CD14-positive monocyte (primary cell): ENCODE measurements around the gene SLIT3. TPM values are rescaled to one million over a fixed set of nuclear protein-coding genes. Genes with fewer than 3 reads are reported as not detected.
A peak's percentile ranks its signal among the peaks of the same experiment; 100 is the strongest.

Experiments
- DNase-seq, 3 donors: peaks; one replicate each; pipeline ENCODE4 v3.0.0-alpha.2; 2011 to 2022
- H2AFZ ChIP-seq: 2 replicates; pipeline ENCODE4 v1.6.0; 2012; ENCODE audit warnings: mild to moderate bottlenecking, low read depth, low read length, inconsistent platforms; ENCODE audit not compliant: insufficient read depth, poor library complexity, severe bottlenecking
- H3K27ac ChIP-seq, 2 donors: 1 replicate in 1 of 2; 2 replicates in 1 of 2; pipeline ENCODE4 v1.5.1; 2012 to 2013; ENCODE audit warnings: low read length in 2 of 2, control low read depth in 1 of 2, inconsistent platforms in 1 of 2, low read depth in 1 of 2, mild to moderate bottlenecking in 1 of 2
- H3K27me3 ChIP-seq, 2 donors: one replicate each; pipeline versions ENCODE4 v1.6.0 to v1.6.1; 2011 to 2013; ENCODE audit warnings: low read length in 2 of 2; ENCODE audit not compliant: control insufficient read depth in 2 of 2, insufficient read depth in 2 of 2
- H3K36me3 ChIP-seq, 2 donors: replicated peaks in 1 of 2; 1 replicate in 1 of 2; 2 replicates in 1 of 2; pipeline versions ENCODE4 v1.5.1 to v1.6.1; 2012 to 2013; ENCODE audit warnings: low read length in 2 of 2, control low read depth in 1 of 2, inconsistent platforms in 1 of 2, mild to moderate bottlenecking in 1 of 2; ENCODE audit not compliant: insufficient read depth in 2 of 2, control insufficient read depth in 1 of 2
- H3K4me1 ChIP-seq, 2 donors: 1 replicate in 1 of 2; 2 replicates in 1 of 2; pipeline versions ENCODE4 v1.5.1 to v1.6.1; 2012 to 2013; ENCODE audit warnings: low read length in 2 of 2, control low read depth in 1 of 2, inconsistent platforms in 1 of 2, mild to moderate bottlenecking in 1 of 2, moderate library complexity in 1 of 2; ENCODE audit not compliant: insufficient read depth in 2 of 2, control insufficient read depth in 1 of 2
- H3K4me2 ChIP-seq: replicated peaks from 2 replicates; pipeline ENCODE3; 2012; ENCODE audit warnings: low read length, moderate library complexity, mild to moderate bottlenecking; ENCODE audit not compliant: poor library complexity, severe bottlenecking; ENCODE audit errors: extremely low read depth
- H3K4me3 ChIP-seq, 3 experiments: fragments of 200-600 bp in 1 of 3; sonication (generic) in 1 of 3; replicated peaks in 1 of 3; 1 replicate in 2 of 3; 2 replicates in 1 of 3; pipeline ENCODE4 v1.5.1; 2011 to 2013; ENCODE audit warnings: low read length in 3 of 3, mild to moderate bottlenecking in 3 of 3, control low read depth in 2 of 3, low read depth in 2 of 3, inconsistent platforms in 1 of 3, moderate library complexity in 1 of 3
- H3K79me2 ChIP-seq: 2 replicates; pipeline ENCODE4 v1.6.0; 2012; ENCODE audit warnings: mild to moderate bottlenecking, control low read depth, inconsistent platforms, low read length, moderate library complexity; ENCODE audit not compliant: insufficient read depth
- H3K9ac ChIP-seq: 2 replicates; pipeline ENCODE4 v1.6.0; 2017; ENCODE audit warnings: low read length, mild to moderate bottlenecking; ENCODE audit not compliant: insufficient read depth, poor library complexity, severe bottlenecking
- H3K9me3 ChIP-seq, 2 donors: replicated peaks in 1 of 2; 1 replicate in 1 of 2; 2 replicates in 1 of 2; pipeline versions ENCODE4 v1.5.1 to v1.6.1; 2012 to 2013; ENCODE audit warnings: low read length in 2 of 2, control low read depth in 1 of 2; ENCODE audit not compliant: control insufficient read depth in 1 of 2, insufficient read depth in 1 of 2
- H4K20me1 ChIP-seq: 2 replicates; pipeline ENCODE4 v1.6.0; 2012; ENCODE audit warnings: mild to moderate bottlenecking, low read length, control low read depth, moderate library complexity; ENCODE audit not compliant: insufficient read depth
- H3K27ac Mint-ChIP-seq, 7 donors: one replicate each; pipeline ENCODE4 v1.8.0; 2020; ENCODE audit warnings: mild to moderate bottlenecking in 7 of 7, mixed read lengths in 7 of 7, moderate library complexity in 6 of 7, inconsistent platforms in 2 of 7
- H3K27me3 Mint-ChIP-seq, 3 donors: one replicate each; pipeline ENCODE4 v1.8.0; 2021 to 2022; ENCODE audit warnings: low read depth in 3 of 3, mild to moderate bottlenecking in 3 of 3, mixed read lengths in 3 of 3, moderate library complexity in 3 of 3, inconsistent platforms in 1 of 3
- H3K36me3 Mint-ChIP-seq, 2 donors: one replicate each; pipeline ENCODE4 v1.8.0; 2020; ENCODE audit warnings: mixed read lengths in 2 of 2, inconsistent platforms in 1 of 2, mild to moderate bottlenecking in 1 of 2
- H3K4me1 Mint-ChIP-seq: one replicate; pipeline ENCODE4 v1.8.0; 2020; ENCODE audit warnings: mild to moderate bottlenecking, mixed read lengths
- H3K4me3 Mint-ChIP-seq, 2 donors: one replicate each; pipeline ENCODE4 v1.8.0; 2020; ENCODE audit warnings: mild to moderate bottlenecking in 2 of 2, mixed read lengths in 2 of 2, moderate library complexity in 1 of 2
- H3K9me3 Mint-ChIP-seq, 7 donors: one replicate each; pipeline ENCODE4 v1.8.0; 2020 to 2022; ENCODE audit warnings: mixed read lengths in 7 of 7, mild to moderate bottlenecking in 6 of 7, moderate library complexity in 6 of 7, inconsistent platforms in 2 of 7
- WGBS: methylation state at CpG from one replicate; pipeline ENCODE4 v1.1.5; 2013; ENCODE audit warnings: missing lambda C conversion rate; ENCODE audit not compliant: insufficient coverage; 5-methylcytosine and 5-hydroxymethylcytosine counted together
- intact Hi-C, 2 donors: fragments of 100-400 bp; cut with micrococcal nuclease; formaldehyde crosslinking; loops; one replicate each; pipeline versions ENCODE4 v1.15.0 to v1.15.1; 2023
- polyA plus RNA-seq, 3 donors: library from polyadenylated mRNA; depleted of rRNA in 1 of 3; unstranded in 2 of 3; stranded (reverse) in 1 of 3; fragments of 300-500 nt in 2 of 3; fragments of >200 nt in 1 of 3; fragmentation: Illumina TruSeq in 2 of 3; gene quantifications; 1 replicate in 2 of 3; 2 replicates in 1 of 3; pipeline ENCODE4 v1.2.3, GENCODE V29; 2012 to 2021
- TF ChIP-seq, protein P1 (sequence below): fragments of 200-600 bp; IDR thresholded peaks from one replicate; pipeline ENCODE4 v1.8.0; 2022; ENCODE audit warnings: antibody characterized with exemption, mild to moderate bottlenecking

Gene SLIT3
- polyA plus RNA-seq, 3 donors: not detected

DNA sequence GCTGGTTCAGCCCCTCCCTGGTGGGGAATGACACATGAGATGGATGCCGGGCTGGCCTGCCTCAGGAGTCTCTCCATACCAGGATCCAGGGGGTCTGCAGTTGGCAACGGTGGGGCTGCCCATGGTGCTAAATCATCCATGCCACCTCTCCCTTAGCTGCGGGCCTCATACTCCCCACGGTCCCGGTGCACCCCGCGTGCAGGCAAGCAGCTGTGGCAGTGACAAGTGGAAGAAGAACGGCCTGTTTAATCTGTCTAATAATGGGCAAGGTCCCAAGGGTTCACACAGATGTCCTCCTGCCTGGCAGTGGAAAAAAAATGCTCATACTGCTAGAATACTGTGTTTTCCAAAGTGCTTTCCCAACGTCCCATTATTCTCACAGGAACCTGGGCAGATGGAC is 524.9 kb downstream of the SLIT3 start:
- no peak overlapping the region for H3K4me3 ChIP-seq
- no peaks in the 10 kb centered on the region for H3K36me3 ChIP-seq
- no peak overlapping the region for H3K9ac ChIP-seq
- no peaks in the 10 kb centered on the region for H3K27me3 ChIP-seq
- TF ChIP-seq, protein P1, sequence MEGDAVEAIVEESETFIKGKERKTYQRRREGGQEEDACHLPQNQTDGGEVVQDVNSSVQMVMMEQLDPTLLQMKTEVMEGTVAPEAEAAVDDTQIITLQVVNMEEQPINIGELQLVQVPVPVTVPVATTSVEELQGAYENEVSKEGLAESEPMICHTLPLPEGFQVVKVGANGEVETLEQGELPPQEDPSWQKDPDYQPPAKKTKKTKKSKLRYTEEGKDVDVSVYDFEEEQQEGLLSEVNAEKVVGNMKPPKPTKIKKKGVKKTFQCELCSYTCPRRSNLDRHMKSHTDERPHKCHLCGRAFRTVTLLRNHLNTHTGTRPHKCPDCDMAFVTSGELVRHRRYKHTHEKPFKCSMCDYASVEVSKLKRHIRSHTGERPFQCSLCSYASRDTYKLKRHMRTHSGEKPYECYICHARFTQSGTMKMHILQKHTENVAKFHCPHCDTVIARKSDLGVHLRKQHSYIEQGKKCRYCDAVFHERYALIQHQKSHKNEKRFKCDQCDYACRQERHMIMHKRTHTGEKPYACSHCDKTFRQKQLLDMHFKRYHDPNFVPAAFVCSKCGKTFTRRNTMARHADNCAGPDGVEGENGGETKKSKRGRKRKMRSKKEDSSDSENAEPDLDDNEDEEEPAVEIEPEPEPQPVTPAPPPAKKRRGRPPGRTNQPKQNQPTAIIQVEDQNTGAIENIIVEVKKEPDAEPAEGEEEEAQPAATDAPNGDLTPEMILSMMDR: no peak
- H3K4me3 Mint-ChIP-seq: no peak overlapping the region
- no peak overlapping the region for H3K27ac ChIP-seq
- H4K20me1 ChIP-seq: no peaks in the 10 kb centered on the region
- H3K27me3 Mint-ChIP-seq: peaks cover 3 to 6% (median 4%) of the 10 kb centered on the region in 3 donors
- no peaks in the 10 kb centered on the region for H3K79me2 ChIP-seq
- no peaks in the 10 kb centered on the region for H3K4me1 ChIP-seq
- intact Hi-C loops: no loop called here
- H2AFZ ChIP-seq: no peak overlapping the region
- H3K4me1 Mint-ChIP-seq: no peaks in the 10 kb centered on the region
- H3K4me2 ChIP-seq: no peak overlapping the region
- H3K9me3 ChIP-seq: no peaks in the 10 kb centered on the region
- WGBS: 91% methylated on average over 7 of the region's 9 CpGs
- H3K27ac Mint-ChIP-seq: no peak overlapping the region
- no peak for DNase-seq
- H3K9me3 Mint-ChIP-seq: peaks cover 0 to 7% (median 1%) of the 10 kb centered on the region in 7 donors
- H3K36me3 Mint-ChIP-seq: no peaks in the 10 kb centered on the region

DNA sequence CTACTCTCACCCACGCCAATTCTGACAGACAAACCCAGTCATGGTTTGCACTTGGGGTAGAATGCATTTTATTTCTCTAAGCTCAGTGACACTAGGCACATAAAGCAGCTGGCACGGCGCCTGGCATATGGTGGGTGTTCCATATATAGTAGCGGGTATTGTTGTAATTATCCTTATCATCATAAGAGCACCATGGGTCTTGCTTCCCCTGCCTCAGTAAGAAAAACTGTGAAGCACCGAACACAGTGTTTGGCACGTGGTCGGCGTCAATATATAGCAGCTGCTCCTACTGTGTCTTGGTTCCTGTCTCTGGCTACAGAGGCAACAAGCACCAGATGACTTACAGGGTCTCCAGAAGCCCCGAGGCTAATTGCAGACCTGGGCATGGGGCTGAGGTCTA is 527.7 kb downstream of the SLIT3 start:
- no peak overlapping the region for H2AFZ ChIP-seq
- H3K9ac ChIP-seq: no peak overlapping the region
- TF ChIP-seq, protein P1: no peak
- Mint-ChIP-seq H3K27me3 (peaks cover 2 to 7% (median 2%) of the 10 kb centered on the region in 3 donors), H3K27ac (peak overlapping the region in 1 of 7 donors; percentile 13), H3K9me3 (peaks cover 0 to 7% (median 3%) of the 10 kb centered on the region in 7 donors), H3K36me3 (no peaks in the 10 kb centered on the region), H3K4me1 (no peaks in the 10 kb centered on the region), H3K4me3 (no peak overlapping the region)
- H4K20me1 ChIP-seq: no peaks in the 10 kb centered on the region
- no peak for DNase-seq
- H3K4me2 ChIP-seq: no peak overlapping the region
- no peak overlapping the region for H3K27ac ChIP-seq
- H3K36me3 ChIP-seq: no peaks in the 10 kb centered on the region
- H3K4me3 ChIP-seq: no peak overlapping the region
- intact Hi-C loops: no loop called here
- H3K79me2 ChIP-seq: no peaks in the 10 kb centered on the region
- H3K9me3 ChIP-seq: peaks cover 0 to 2% of the 10 kb centered on the region in 2 donors
- H3K27me3 ChIP-seq: no peaks in the 10 kb centered on the region
- no peaks in the 10 kb centered on the region for H3K4me1 ChIP-seq
- 95% methylated on average over 5 of the region's 9 CpGs for WGBS
